ENCODE data around the gene AHNAK. TPM values are rescaled to one million over a fixed set of nuclear protein-coding genes. Genes with fewer than 3 reads are reported as not detected.

The AHNAK gene
- total RNA-seq, 2 experiments from 2014 or later: 9.2 to 9.4 TPM

DNA sequence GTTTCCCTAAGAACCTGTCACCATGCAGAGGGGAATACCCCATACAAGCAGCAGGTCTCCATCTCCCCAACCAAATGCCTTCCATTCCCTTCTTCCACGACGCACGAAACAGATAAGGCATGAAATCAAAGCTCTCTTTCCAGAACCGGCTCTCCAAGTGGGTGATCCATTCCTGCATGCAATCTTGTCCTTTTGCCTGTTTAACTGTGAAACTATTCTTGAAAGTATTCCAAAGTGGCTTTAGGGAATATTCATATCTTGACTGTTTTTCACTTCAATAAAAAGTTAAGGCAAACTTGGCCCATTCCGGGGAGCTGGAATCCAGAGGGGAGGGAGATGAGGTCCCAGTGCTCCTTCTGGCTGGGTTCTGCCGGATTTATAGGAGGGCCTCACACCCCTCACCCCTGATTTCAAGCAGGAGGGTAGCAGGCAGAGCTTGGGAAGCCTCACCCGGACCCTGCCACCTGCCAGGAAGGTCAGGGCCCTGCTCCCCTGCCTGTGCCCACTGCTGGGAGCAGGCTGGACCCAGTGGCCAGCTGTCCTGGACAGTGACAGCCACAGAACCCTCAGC, 66.9 kb downstream of the AHNAK start:
- no peaks in the 10 kb centered on the region for H3K4me1 Mint-ChIP-seq (ENCODE audit: low read depth)
- no peak overlapping the region for H3K27ac Mint-ChIP-seq
- no peaks in the 10 kb centered on the region for H3K36me3 Mint-ChIP-seq (ENCODE audit: low read depth)
- intact Hi-C loops (cut with micrococcal nuclease): no loop called here
- no peaks in the 10 kb centered on the region for H3K27me3 Mint-ChIP-seq (ENCODE audit: low read depth)
- CTCF ChIA-PET: interaction anchor here (1.1 to 1.4 kb wide), 2 partner anchors 63 to 81 kb away, joined by 3 to 5 read pairs; no protein-coding TSS in a partner anchor
- H3K9me3 Mint-ChIP-seq: no peaks in the 10 kb centered on the region
- DNase-seq: no peak
- H3K4me3 Mint-ChIP-seq: no peak overlapping the region

DNA sequence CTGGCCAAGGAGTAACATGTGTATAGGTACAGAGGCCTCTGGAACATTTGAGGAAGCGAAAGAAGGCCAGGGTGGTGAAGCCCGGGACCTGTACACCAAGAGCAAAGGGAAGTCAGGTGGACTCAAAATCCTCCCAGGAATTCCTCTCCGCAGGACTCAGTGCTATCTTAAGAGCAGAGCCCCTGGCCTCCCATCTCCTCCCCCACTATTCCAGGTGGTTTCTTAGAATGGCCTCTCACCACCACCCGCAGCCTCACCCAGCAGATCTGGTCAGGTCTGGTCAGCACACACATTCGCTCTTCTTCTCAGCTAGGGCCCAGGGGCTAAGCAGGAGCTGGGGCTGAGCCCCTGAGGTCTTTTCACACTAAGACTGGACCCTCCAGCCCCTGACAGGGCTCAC, 68.7 kb downstream of the AHNAK start:
- H3K4me3 Mint-ChIP-seq: no peak overlapping the region
- CTCF ChIA-PET: no interaction called here
- intact Hi-C loops (cut with micrococcal nuclease): no loop called here
- no peak for DNase-seq
- no peaks in the 10 kb centered on the region for H3K27me3 Mint-ChIP-seq (ENCODE audit: low read depth)
- H3K36me3 Mint-ChIP-seq (ENCODE audit: low read depth): no peaks in the 10 kb centered on the region
- no peaks in the 10 kb centered on the region for H3K4me1 Mint-ChIP-seq (ENCODE audit: low read depth)
- no peak overlapping the region for H3K27ac Mint-ChIP-seq
- no peaks in the 10 kb centered on the region for H3K9me3 Mint-ChIP-seq

DNA sequence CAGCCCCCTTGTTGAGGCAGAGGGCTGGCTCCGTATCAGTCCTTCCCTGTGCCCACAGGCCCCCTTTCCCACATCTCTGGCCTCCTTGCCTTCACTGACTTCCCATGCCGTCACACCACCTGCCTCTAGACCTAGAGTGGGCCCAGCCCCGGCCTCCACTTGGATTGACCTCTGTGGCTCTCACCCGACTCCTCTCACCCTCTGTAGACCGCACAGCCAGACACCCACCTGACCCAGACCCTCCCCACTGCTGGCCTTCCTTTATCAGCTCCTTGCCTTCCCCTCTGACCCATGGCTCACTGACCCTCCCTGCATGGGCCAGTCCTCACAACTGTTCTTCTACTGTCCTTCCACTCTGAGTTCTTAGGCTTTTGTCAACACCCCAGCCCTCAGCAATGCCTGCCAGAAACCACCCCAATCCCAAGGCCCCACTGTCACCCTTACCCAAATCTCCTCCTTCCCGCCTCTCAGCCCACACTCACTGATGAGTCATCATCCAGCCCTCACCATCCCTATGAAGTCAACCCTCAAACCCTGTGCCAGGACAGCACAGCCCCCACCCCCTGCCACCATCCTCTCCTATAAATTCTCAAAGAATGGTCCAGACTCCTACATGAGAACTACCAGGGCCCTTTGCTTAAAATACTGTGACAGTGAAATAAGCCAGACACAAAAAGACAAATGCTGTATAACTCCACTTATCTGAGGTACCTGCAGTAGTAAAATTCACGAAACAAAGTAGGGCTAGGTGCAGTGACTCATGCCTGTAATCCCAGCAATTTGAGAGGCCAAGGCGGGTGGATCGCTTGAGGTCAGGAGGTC, 74.3 kb downstream of the AHNAK start:
- Mint-ChIP-seq H3K4me1 (ENCODE audit: low read depth) (no peaks in the 10 kb centered on the region), H3K36me3 (ENCODE audit: low read depth) (no peaks in the 10 kb centered on the region), H3K27ac (no peak overlapping the region), H3K27me3 (ENCODE audit: low read depth) (no peaks in the 10 kb centered on the region), H3K9me3 (no peaks in the 10 kb centered on the region), H3K4me3 (no peak overlapping the region)
- intact Hi-C loops (cut with micrococcal nuclease): no loop called here
- no peak for DNase-seq
- CTCF ChIA-PET: interaction anchor here (0.6 kb wide), 1 partner anchor 22 kb away, joined by 4 read pairs; no protein-coding TSS in a partner anchor

- Mint-ChIP-seq H3K27me3 (ENCODE audit: low read depth) (no peaks in the 10 kb centered on the region), H3K4me3 (no peak overlapping the region), H3K27ac (no peak overlapping the region), H3K9me3 (no peaks in the 10 kb centered on the region), H3K36me3 (ENCODE audit: low read depth) (no peaks in the 10 kb centered on the region), H3K4me1 (ENCODE audit: low read depth) (no peaks in the 10 kb centered on the region)
- intact Hi-C loops (cut with micrococcal nuclease): no loop called here
- CTCF ChIA-PET: no interaction called here
- no peak for DNase-seq
Observed at GRCh38 chr11:62471603-62472002, 75.0 kb downstream of the AHNAK start.

GRCh38 chr11:62468577-62468976, 78.0 kb downstream of the AHNAK start:
- intact Hi-C loops (cut with micrococcal nuclease): no loop called here
- H3K4me1 Mint-ChIP-seq (ENCODE audit: low read depth): no peaks in the 10 kb centered on the region
- CTCF ChIA-PET: no interaction called here
- H3K27me3 Mint-ChIP-seq (ENCODE audit: low read depth): no peaks in the 10 kb centered on the region
- no peak overlapping the region for H3K4me3 Mint-ChIP-seq
- no peaks in the 10 kb centered on the region for H3K9me3 Mint-ChIP-seq
- no peak for DNase-seq
- no peak overlapping the region for H3K27ac Mint-ChIP-seq
- H3K36me3 Mint-ChIP-seq (ENCODE audit: low read depth): no peaks in the 10 kb centered on the region

GRCh38 chr11:62466444-62466843, 80.2 kb downstream of the AHNAK start:
- H3K27ac Mint-ChIP-seq: no peak overlapping the region
- H3K36me3 Mint-ChIP-seq (ENCODE audit: low read depth): no peaks in the 10 kb centered on the region
- no peaks in the 10 kb centered on the region for H3K27me3 Mint-ChIP-seq (ENCODE audit: low read depth)
- CTCF ChIA-PET: interaction anchor here (0.7 to 1.2 kb wide), 2 partner anchors 76 to 85 kb away, joined by 4 read pairs; no protein-coding TSS in a partner anchor
- DNase-seq: no peak
- H3K9me3 Mint-ChIP-seq: no peaks in the 10 kb centered on the region
- intact Hi-C loops (cut with micrococcal nuclease): no loop called here
- no peaks in the 10 kb centered on the region for H3K4me1 Mint-ChIP-seq (ENCODE audit: low read depth)
- no peak overlapping the region for H3K4me3 Mint-ChIP-seq

- H3K9me3 Mint-ChIP-seq: no peaks in the 10 kb centered on the region
- CTCF ChIA-PET: interaction anchor here (0.6 to 1.8 kb wide), 2 partner anchors 69 to 825 kb away, joined by 3 to 6 read pairs; no protein-coding TSS in a partner anchor
- no peaks in the 10 kb centered on the region for H3K27me3 Mint-ChIP-seq (ENCODE audit: low read depth)
- no peak overlapping the region for H3K27ac Mint-ChIP-seq
- DNase-seq: no peak
- H3K36me3 Mint-ChIP-seq (ENCODE audit: low read depth): no peaks in the 10 kb centered on the region
- intact Hi-C loops (cut with micrococcal nuclease): no loop called here
- H3K4me1 Mint-ChIP-seq (ENCODE audit: low read depth): no peaks in the 10 kb centered on the region
- H3K4me3 Mint-ChIP-seq: no peak overlapping the region
Observed at GRCh38 chr11:62464655-62465054, 82.0 kb downstream of the AHNAK start.

GRCh38 chr11:62463121-62463542, 83.5 kb downstream of the AHNAK start:
- CTCF ChIA-PET: interaction anchor here (1.8 kb wide), 1 partner anchor 68 kb away, joined by 6 read pairs; no protein-coding TSS in a partner anchor
- intact Hi-C loops (cut with micrococcal nuclease): no loop called here
- Mint-ChIP-seq H3K4me1 (ENCODE audit: low read depth) (no peaks in the 10 kb centered on the region), H3K4me3 (no peak overlapping the region), H3K27ac (no peak overlapping the region), H3K27me3 (ENCODE audit: low read depth) (no peaks in the 10 kb centered on the region), H3K36me3 (ENCODE audit: low read depth) (no peaks in the 10 kb centered on the region), H3K9me3 (no peaks in the 10 kb centered on the region)
- DNase-seq: no peak

DNA sequence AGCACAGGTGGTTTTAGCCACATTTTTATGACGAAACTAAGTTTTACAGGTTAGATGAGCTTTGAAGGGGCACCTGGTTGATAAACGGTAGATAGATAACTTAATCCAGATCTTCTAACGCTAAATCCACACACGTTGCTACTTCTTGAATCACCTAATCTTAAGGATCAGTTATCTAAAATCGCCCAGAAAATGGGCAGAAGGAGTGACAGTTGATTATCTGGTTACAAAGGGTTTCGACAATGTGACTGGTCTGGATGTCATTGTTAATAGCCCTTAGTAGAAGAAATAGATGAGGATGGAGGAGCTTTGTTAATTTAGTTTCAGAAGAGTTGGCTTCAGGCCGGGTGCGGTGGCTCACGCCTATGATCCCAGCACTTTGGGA, 84.1 kb downstream of the AHNAK start:
- intact Hi-C loops (cut with micrococcal nuclease): no loop called here
- Mint-ChIP-seq H3K36me3 (ENCODE audit: low read depth) (no peaks in the 10 kb centered on the region), H3K4me3 (no peak overlapping the region), H3K27me3 (ENCODE audit: low read depth) (no peaks in the 10 kb centered on the region), H3K9me3 (no peaks in the 10 kb centered on the region), H3K4me1 (ENCODE audit: low read depth) (no peaks in the 10 kb centered on the region), H3K27ac (no peak overlapping the region)
- no peak for DNase-seq
- CTCF ChIA-PET: interaction anchor here (0.8 kb wide), 2 partner anchors 37 to 66 kb away, joined by 3 read pairs; no protein-coding TSS in a partner anchor

GRCh38 chr11:62461740-62462507, 84.7 kb downstream of the AHNAK start:
- no peaks in the 10 kb centered on the region for H3K4me1 Mint-ChIP-seq (ENCODE audit: low read depth)
- H3K27me3 Mint-ChIP-seq (ENCODE audit: low read depth): no peaks in the 10 kb centered on the region
- H3K4me3 Mint-ChIP-seq: no peak overlapping the region
- no peaks in the 10 kb centered on the region for H3K9me3 Mint-ChIP-seq
- no peaks in the 10 kb centered on the region for H3K36me3 Mint-ChIP-seq (ENCODE audit: low read depth)
- CTCF ChIA-PET: interaction anchor here (0.8 kb wide), 2 partner anchors 37 to 66 kb away, joined by 3 read pairs; no protein-coding TSS in a partner anchor
- DNase-seq: no peak
- intact Hi-C loops (cut with micrococcal nuclease): no loop called here
- no peak overlapping the region for H3K27ac Mint-ChIP-seq

GRCh38 chr11:62459080-62459479, 87.5 kb downstream of the AHNAK start:
- Mint-ChIP-seq H3K4me1 (ENCODE audit: low read depth) (no peaks in the 10 kb centered on the region), H3K36me3 (ENCODE audit: low read depth) (no peaks in the 10 kb centered on the region), H3K27me3 (ENCODE audit: low read depth) (no peaks in the 10 kb centered on the region), H3K4me3 (no peak overlapping the region), H3K9me3 (no peaks in the 10 kb centered on the region), H3K27ac (no peak overlapping the region)
- intact Hi-C loops (cut with micrococcal nuclease): no loop called here
- no peak for DNase-seq
- CTCF ChIA-PET: interaction anchor here (1.0 kb wide), 1 partner anchor 84 kb away, joined by 4 read pairs; no protein-coding TSS in a partner anchor

All from activated naive CD4-positive, alpha-beta T cell treated with anti-CD3 and anti-CD28 coated beads for 36 hours (primary cell).